SIG-M5 (cell line): ENCODE data around the gene SLC30A4.

Experiments used
- DNase-seq: peaks from one replicate; lab custom pipeline; 2025; lab: John Stamatoyannopoulos, UW

The SLC30A4 gene

DNA sequence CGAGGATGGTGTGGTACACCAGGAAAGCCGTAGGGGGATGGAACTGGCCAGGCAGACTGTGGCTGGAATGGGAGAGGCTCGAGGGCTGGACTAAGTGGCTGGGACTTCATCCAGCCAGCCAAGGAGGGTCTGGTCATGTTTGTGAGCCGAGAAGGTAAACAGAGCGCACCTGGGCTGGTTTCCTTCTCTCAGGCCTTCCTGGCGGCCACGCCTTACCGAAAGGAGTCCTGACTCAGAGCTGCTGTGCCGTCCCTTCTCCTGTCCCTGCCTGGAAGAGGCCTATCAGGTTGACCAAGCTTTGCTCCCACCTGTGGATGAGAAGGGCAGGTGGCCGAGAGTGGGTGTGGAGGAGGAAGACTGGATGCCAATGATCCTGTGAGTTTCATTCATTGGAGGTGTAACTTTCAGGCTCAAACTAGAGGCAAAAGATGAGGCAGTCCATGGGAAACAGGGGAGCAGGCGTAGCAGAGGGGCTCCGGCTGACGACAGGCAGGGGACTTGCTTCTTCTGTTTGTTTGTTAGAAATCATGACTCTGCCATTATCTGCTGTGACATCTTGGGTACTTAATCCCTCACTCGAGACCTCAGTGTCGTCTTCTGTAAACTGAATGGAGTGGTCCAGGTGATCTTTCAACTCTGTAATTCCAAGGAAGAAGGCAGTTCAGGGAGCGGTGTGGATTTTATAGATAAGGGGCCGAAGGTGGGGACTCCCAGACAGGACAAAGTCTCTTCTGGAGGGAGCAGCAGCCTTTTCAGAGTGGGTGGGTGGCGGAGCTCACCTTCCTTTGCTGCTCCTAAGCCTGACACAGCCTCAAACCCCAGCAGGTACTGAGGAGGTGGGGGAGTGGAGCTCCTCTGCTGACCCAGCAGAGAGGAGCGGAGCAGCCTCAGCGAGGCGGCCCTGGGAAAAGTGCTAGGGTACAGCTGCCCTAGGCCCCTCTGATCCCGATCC lies 72.4 kb downstream of the SLC30A4 start:
- no peak for DNase-seq

DNA sequence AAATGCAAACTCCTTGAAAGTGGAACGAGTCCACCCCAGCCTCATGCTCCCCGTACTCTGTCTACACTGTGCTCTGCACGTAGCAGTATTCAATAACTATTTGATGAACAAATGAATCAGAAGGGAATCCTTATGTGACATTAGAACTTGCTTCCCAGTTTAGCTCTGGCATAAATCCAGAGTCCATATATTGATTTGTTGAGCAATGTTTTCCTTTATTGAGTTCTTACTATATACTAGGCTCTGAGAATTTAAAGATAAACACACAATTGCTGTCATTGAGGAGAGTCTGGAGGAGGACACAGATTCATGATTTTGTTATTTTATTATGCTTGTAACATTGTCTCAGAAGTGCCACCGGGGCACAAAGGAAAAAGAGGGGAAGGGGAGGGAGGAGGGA lies 73.2 kb downstream of the SLC30A4 start:
- DNase-seq = no peak

DNA sequence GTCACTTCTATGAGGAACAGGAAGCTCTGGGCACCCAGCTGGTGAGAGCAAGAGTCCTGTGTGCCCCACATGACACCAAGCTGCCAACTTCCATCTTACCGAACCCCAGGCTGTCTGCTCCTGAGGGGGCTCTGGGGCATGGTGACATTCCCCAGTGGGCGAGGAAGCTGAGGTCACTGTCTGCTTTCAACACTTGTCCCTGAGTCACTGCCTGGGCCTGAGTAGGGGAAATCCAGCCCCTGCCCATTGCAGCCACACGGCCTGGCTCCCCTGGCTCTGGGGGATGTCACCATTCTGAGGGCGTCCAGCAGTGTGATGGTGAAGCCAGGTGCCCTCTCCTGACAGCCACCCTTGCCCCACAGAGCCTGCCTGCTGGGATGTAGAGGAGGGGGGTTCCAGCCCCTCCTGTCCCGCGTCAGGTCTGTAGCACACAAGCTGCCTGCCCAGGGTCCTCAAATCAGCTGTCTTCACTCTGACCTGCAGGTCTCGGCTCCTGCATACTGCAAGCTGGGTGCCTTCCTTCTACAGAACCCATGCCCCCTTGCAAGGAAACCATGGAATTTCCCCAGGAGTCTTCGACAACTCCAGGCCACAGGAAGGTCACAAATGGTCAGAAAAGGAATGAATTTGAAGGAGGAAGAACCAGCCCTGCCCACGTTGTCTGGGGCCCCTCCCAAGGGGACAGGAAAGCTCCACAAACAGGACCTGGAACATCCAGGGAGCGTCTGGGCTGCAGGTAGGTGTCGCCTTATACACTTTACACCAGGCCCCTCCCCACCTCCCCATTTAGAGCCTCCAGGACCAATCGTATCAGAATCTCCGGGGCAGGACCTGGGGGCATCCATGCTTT lies 74.3 kb downstream of the SLC30A4 start:
- DNase-seq = no peak

DNA sequence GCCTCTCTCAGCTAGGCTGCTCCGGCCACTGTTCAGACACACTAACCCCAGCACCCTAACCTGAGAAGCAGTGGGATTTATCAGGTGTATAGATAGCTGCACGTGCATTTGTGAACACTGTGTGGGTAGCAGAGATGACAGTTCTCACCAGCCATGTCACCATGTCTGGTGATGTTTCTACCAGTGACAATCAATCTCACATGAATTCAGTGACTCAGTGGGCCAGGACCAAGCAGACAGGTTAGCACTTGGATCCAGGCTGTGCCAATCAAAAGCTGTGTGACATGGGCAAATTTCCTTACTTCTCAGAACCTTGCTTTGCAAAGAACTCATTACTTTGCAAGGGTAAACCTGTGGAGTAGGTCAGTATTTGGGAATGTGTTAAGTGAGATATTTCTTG lies 78.9 kb downstream of the SLC30A4 start:
- no peak for DNase-seq

DNA sequence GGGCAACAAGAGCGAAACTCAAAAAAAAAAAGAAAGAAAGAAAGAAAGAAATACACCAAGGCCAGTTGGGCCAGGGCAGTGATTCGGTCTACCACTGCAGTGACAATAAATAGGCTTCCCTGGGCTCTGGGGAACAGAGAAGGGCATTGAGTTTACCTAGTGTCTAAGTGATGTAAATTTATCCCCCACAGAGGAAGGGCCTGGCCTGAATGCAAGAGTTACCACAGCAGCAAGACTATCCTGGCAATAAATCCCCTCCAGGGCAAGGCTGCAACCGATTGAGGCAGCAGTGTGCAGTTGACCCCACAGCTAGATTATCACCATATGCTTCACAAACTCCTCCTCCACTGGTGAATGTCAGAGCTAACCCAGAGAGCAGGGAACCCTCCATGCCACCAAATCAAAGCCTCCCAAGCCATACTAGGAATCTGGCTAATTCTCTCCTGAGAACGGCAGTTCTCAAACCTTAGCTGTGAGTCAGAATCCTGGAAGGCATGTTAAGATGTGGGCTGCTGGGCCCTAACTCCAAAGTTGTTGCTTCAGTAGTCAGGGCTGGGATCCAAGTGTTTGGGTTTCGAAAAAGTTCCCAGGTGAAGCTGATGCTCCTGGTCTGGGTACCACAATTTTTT lies 79.9 kb downstream of the SLC30A4 start:
- no peak for DNase-seq

DNA sequence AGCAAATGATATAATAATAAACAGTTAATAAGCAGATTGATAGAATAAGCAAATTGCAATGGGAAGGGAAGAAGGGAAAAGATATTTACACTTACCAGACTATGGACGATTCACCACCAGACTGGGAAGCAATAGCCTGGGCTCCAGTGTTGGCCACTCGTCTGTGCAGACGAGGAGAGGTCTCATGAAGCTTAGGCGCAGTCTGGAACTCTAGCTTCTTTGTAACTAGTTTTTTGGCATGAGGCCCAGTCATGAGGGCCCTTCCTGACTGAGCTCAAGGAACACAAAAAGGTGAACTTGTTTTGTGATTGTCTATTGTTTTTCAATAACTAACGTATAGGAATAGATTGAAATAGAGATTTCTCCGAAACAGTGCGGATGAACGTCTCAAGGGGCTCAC lies 80.9 kb downstream of the SLC30A4 start:
- DNase-seq = no peak

DNA sequence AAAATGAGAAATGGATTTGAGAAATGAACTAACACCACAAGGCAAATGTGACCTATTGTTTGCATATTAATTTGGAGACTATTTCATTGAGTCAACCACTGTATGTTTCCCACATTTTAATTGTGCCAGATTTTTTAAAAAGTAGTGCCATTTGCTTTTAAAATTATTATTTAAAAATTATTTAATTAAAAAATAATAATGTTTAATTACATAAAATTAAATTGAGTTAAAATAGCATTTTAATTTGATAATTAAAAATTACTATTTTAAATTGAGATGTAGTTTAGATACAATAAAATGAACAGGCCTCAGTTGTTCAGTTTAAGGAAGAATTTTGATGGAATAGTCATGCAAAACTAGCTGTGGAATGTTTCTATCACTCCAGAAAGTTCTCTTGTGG lies 81.5 kb downstream of the SLC30A4 start:
- DNase-seq = no peak

DNA sequence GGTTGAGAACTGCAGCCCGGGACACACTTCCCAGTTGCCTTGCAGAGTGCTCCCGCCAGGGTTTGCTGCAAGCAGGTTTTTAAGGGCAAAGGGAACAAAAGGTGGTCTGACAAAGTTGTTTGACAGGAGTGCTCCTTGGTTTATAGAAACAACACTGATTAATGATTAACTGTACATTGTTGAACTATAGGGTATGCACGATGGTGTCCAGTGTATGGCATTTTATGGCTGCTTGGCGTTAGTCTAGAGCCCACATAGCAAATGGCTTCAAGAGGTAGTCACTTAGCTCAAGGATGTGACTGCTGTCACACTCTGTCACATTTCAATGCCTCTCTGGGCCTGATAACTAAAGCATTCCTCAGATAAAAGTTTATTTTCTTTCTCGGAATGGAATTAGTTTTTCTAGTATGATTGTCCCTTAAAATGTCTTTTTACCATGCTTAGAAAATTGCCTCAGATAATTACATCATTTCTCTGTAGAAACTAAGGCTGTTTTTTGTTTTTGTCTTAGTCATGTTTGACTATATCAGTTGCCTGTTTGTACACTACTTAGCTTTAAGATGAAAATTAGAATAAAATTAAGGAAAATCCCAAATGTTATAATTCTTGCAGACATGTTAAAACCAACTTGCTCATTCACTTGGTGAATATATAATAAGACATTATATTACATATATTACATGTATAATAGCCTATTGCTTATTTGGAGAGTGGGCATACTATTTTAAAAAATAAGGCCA lies 82.9 kb downstream of the SLC30A4 start:
- no peak for DNase-seq

DNA sequence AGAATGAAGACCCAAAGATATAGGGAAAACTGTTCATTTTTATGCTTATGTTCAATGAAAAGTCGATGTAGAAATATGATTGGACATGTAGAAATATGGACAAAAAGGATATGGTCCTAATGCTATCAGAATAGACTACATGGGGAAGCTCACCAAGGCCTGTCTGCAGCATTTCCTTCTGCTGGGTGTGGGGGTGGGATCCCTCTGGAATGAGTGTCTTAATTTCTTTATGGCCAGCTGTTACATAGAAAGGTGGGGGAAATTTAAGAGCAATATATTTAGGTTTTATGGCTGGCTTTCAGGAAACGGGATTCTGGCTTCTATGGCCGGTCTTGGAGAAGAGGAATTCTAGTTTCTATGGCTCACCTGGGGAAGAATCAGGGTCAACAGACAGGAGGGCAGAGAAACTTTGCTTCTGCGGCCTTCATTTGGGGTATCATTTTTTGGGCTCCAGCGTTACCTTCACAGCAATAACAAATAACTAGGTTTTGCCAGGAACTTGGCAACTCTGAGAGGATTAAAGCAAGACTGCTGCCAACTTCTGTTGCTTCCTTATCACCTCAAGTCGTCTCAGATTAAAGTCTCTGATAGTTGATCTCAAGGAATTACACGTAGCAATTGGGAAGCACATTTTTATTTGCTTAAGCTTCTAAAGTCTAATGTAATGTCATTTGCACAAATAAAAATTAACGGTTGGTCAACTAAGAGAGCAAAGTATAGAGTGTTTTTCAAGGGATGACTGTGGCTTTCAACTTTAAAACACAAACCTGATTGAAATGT lies 87.2 kb downstream of the SLC30A4 start:
- no peak for DNase-seq

DNA sequence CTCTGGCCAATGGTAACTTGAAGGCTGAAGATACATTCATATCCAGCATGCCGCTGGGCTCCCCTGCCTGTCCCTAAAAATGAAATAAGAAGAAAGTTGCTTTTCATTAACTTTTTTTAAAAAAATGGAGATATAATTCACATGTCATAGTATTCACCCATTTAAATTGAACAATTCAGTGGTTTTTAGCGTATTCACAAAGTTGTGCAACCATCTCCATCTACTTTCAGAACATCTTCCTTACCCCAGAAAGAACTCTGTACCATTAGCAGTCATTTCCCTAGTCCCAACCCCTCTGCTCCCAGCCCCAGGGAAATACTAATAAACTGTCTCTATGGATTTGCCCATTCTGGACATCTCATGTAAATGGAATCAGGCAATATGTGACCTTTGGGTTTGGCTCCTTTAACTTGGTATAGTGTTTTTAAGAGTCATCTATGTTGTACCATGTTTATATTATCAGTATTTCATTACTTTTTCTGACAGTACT lies 88.4 kb downstream of the SLC30A4 start:
- no peak for DNase-seq

DNA sequence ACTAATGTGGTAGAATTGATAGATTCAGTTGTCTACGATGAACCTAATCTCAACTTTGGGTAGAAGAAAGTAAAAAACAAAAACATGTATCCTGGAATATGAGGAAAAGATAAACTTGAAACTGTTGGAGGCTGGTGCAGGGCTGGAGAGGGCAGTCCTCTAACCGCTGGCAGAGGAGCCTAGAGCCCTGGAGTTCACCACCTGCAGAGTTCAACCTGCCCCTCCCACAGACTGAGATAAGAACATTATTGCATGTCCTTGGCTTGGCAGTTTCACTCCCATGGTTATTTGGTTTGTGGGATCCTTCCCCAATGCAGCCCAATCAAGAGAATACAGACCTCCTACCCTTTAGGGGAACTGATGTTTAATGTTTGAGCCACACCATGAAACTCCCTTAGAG lies 91.0 kb downstream of the SLC30A4 start:
- DNase-seq = no peak

DNA sequence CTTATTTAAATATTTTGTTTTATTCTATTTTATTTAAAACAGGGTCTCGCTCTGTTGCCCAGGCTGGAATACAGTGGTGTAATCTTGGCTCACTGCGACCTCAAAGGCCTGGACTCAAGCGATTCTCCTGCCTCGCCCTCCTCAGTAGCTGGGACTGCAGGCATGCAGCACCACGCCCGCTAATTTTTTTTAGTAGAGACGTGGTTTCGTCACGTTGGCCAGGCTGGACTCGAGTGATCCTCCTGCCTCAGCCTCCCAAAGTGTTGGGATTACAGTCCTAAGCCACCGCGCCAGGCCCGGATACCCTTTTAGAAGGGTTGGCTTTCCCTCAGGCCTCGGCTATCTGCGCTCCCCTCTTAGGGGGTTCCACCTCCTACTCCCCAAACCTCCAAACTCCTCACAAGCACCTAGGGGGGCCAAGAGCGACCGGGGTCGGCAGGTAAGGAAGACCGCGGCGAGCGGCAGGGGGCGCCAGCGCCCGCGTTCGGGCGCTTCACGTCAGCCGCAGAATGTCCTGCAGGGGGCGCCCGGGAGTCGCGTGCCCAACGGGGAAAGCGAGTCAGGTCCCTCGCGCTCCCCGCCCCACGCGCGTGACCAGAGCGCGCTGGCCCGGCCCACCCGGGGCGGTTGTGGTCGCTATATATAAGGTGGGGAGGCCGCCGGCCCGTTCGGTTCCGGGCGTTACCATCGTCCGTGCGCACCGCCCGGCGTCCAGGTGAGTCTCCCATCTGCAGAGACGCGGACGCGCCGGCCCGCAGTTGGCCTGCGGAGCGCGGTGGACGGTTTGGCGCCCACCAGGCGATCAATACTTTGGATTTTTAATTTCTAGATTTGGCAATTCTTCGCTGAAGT lies 92.4 kb downstream of the SLC30A4 start:
- DNase-seq = no peak
